Measurements from ENCODE around the gene TUBB4A.

TUBB4A gene

GRCh38 chr19:6465663-6466062, 36.4 kb downstream of the TUBB4A start:
- no peak for DNase-seq

GRCh38 chr19:6465006-6465405, 37.1 kb downstream of the TUBB4A start:
- no peak for DNase-seq

GRCh38 chr19:6464070-6464873, 37.8 kb downstream of the TUBB4A start, which contains the start of gene CRB3:
Gene CRB3, plus strand, starts transcription at chr19:6464271. Its CDS starts 431 bp downstream, at chr19:6464702.
- DNase-seq = peak; percentile 68

- peak; percentile 97 for DNase-seq
Measured at GRCh38 chr19:6460099-6460884, 41.8 kb downstream of the TUBB4A start.

GRCh38 chr19:6459262-6460098, 42.6 kb downstream of the TUBB4A start, which contains the start of gene SLC25A23:
Gene SLC25A23, minus strand, starts transcription at chr19:6459792. Its CDS starts 164 bp downstream, at chr19:6459628.
- peak; percentile 84 for DNase-seq

- DNase-seq = no peak
Measured at GRCh38 chr19:6458695-6459261, 43.3 kb downstream of the TUBB4A start.

GRCh38 chr19:6457958-6458694, 44.0 kb downstream of the TUBB4A start:
- no peak for DNase-seq

GRCh38 chr19:6455924-6456323, 46.2 kb downstream of the TUBB4A start:
- no peak for DNase-seq

- no peak for DNase-seq
Measured at GRCh38 chr19:6453951-6454565, 48.1 kb downstream of the TUBB4A start.

- no peak for DNase-seq
Measured at GRCh38 chr19:6452899-6453298, 49.2 kb downstream of the TUBB4A start.

- DNase-seq = no peak
Measured at GRCh38 chr19:6452223-6452614, 49.9 kb downstream of the TUBB4A start.

- no peak for DNase-seq
Measured at GRCh38 chr19:6451583-6452222, 50.4 kb downstream of the TUBB4A start.

GRCh38 chr19:6450166-6450565, 51.9 kb downstream of the TUBB4A start:
- no peak for DNase-seq

- DNase-seq = no peak
Measured at GRCh38 chr19:6448045-6448444, 54.1 kb downstream of the TUBB4A start.

GRCh38 chr19:6446452-6446851, 55.7 kb downstream of the TUBB4A start:
- DNase-seq = no peak

All from activated CD8-positive, alpha-beta memory T cell treated with anti-CD3 and anti-CD28 coated beads for 24 hours (primary cell).